ENCODE data around the gene RGS14.

DNA sequence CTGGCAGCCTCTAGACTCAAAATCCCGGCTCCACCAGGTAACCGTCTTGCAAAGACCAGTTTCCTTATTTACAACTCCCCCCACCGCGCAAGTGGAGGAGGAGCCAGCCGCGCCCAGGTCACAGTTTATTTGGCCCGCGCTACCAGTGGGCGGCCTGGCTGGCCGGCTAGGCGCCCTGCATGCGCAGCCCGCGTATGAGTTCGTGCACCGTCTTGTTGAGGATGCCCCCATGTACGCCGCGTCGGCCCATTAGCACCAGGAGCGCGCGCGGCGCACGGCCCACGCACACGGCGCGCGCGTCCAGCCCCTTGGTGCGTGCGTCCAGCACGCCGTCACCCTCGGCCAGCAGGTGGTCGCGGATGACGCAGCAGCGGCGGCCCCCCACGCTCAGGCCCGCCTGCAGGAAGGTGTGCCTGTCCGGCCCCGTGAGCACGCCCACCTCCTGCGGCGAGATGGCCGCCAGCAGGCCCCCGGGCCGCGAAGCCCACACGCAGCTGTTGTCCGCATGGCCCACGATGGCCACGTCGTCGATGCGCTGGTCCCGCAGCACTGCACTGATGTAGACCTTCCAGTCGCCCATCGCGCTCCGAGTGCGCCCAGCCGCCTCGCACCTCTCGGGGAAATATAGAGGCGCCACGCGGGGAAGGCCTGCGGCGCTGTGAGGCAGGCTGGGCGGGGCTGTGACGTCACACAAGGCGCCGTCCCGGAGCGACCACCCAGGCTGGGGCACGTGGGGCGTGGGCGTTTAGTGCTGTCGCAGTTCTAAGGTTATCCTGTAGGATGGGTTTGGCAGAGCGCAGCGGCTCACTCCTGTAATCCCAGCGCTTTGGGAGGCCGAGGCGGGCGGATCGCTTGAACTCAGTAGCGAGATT, 42.5 kb downstream of the RGS14 start, which contains the start of gene PFN3:
- TF ChIP-seq POLR2A (IDR thresholded peaks at IDR 0.05; ENCODE audit: borderline replicate concordance, extremely low read depth, insufficient read depth, insufficient read length), result no peak
- no peak for TF ChIP-seq SRF (IDR thresholded peaks at IDR 0.05; ENCODE audit: low read depth)
- no peak for TF ChIP-seq RAD21 (IDR thresholded peaks at IDR 0.05; ENCODE audit: low read depth)
- no peak for TF ChIP-seq EZH2 (IDR thresholded peaks at IDR 0.05)
- TF ChIP-seq, protein P1, sequence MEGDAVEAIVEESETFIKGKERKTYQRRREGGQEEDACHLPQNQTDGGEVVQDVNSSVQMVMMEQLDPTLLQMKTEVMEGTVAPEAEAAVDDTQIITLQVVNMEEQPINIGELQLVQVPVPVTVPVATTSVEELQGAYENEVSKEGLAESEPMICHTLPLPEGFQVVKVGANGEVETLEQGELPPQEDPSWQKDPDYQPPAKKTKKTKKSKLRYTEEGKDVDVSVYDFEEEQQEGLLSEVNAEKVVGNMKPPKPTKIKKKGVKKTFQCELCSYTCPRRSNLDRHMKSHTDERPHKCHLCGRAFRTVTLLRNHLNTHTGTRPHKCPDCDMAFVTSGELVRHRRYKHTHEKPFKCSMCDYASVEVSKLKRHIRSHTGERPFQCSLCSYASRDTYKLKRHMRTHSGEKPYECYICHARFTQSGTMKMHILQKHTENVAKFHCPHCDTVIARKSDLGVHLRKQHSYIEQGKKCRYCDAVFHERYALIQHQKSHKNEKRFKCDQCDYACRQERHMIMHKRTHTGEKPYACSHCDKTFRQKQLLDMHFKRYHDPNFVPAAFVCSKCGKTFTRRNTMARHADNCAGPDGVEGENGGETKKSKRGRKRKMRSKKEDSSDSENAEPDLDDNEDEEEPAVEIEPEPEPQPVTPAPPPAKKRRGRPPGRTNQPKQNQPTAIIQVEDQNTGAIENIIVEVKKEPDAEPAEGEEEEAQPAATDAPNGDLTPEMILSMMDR (IDR thresholded peaks at IDR 0.05 in 2 of 3, conservative IDR thresholded peaks at IDR 0.05 in 1 of 3; ENCODE audit: borderline replicate concordance in 1 of 3, insufficient read depth in 1 of 3, low read depth in 2 of 3, low read length in 2 of 3), result no peak
- TF ChIP-seq JUND (IDR thresholded peaks at IDR 0.05), result no peak
- no peak for TF ChIP-seq EGR1 (IDR thresholded peaks at IDR 0.05; ENCODE audit: low read depth)
- no peak for TF ChIP-seq SP1 (IDR thresholded peaks at IDR 0.05; ENCODE audit: low read depth)
- TF ChIP-seq POLR2AphosphoS5 (IDR thresholded peaks at IDR 0.05; ENCODE audit: low read depth, low read length), result no peak
- no peak for TF ChIP-seq SIN3A (IDR thresholded peaks at IDR 0.05; ENCODE audit: low read depth)

Data from HCT116 (cell line).